ENCODE data around the gene GLT6D1.

GRCh38 chr9:135664801-135665794, 25.8 kb upstream of the GLT6D1 start:
- TF ChIP-seq, protein P1, sequence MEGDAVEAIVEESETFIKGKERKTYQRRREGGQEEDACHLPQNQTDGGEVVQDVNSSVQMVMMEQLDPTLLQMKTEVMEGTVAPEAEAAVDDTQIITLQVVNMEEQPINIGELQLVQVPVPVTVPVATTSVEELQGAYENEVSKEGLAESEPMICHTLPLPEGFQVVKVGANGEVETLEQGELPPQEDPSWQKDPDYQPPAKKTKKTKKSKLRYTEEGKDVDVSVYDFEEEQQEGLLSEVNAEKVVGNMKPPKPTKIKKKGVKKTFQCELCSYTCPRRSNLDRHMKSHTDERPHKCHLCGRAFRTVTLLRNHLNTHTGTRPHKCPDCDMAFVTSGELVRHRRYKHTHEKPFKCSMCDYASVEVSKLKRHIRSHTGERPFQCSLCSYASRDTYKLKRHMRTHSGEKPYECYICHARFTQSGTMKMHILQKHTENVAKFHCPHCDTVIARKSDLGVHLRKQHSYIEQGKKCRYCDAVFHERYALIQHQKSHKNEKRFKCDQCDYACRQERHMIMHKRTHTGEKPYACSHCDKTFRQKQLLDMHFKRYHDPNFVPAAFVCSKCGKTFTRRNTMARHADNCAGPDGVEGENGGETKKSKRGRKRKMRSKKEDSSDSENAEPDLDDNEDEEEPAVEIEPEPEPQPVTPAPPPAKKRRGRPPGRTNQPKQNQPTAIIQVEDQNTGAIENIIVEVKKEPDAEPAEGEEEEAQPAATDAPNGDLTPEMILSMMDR (IDR thresholded peaks at IDR 0.05), result no peak
- no peak for TF ChIP-seq EZH2 (IDR thresholded peaks at IDR 0.05; ENCODE audit: borderline replicate concordance, insufficient read depth, low read depth, low read length, poor library complexity, severe bottlenecking)
